ENCODE measurements around the gene SMC6. TPM values are rescaled to one million over a fixed set of nuclear protein-coding genes. Genes with fewer than 3 reads are reported as not detected.

The SMC6 gene
- total RNA-seq, 1 experiment from 2014 or later = 40.3 TPM

- Histone ChIP-seq H3K27ac (ENCODE audit: insufficient read length, low read depth, low read length) (no peak overlapping the region), H3K18ac (ENCODE audit: insufficient read length, low read depth, low read length) (no peak overlapping the region), H3K79me1 (ENCODE audit: insufficient read depth, low read depth, low read length, poor library complexity, severe bottlenecking) (no peaks in the 10 kb centered on the region), H4K8ac (replicated peaks; ENCODE audit: insufficient read length, low read depth, low read length) (no peak overlapping the region), H3T11ph (ENCODE audit: low read length) (no peak overlapping the region), H3K9me3 (ENCODE audit: control insufficient read depth, low read depth, low read length) (no peaks in the 10 kb centered on the region), H2BK12ac (ENCODE audit: insufficient read length, low read depth, low read length) (no peak overlapping the region), H3K27me3 (ENCODE audit: insufficient read depth, low read length) (no peaks in the 10 kb centered on the region), H2BK120ac (ENCODE audit: low read depth, low read length, poor library complexity, severe bottlenecking) (no peak overlapping the region), H3K4me2 (ENCODE audit: insufficient read depth, insufficient read length, low read length) (no peak overlapping the region), H4K91ac (ENCODE audit: insufficient read length, low read depth, low read length) (no peak overlapping the region), H3K9ac (ENCODE audit: extremely low read depth, insufficient read length, low read length) (no peak overlapping the region), H2BK20ac (ENCODE audit: low read depth, low read length, poor library complexity, severe bottlenecking) (no peak overlapping the region), H2AK5ac (ENCODE audit: insufficient read length, low read length) (no peak overlapping the region), H2BK15ac (ENCODE audit: low read depth, low read length) (no peak overlapping the region), H4K20me1 (ENCODE audit: control insufficient read depth, insufficient read depth, insufficient read length) (no peaks in the 10 kb centered on the region), H3K4me1 (ENCODE audit: insufficient read depth, low read length) (no peaks in the 10 kb centered on the region), H3K4ac (ENCODE audit: low read depth, low read length) (no peak overlapping the region), H3K56ac (ENCODE audit: insufficient read length, low read depth, low read length) (no peak overlapping the region), H3K23me2 (ENCODE audit: insufficient read length, low read depth, low read length, poor library complexity, severe bottlenecking) (no peaks in the 10 kb centered on the region), H2BK5ac (ENCODE audit: insufficient read length, low read length) (no peak overlapping the region), H2AFZ (ENCODE audit: low read length) (no peak overlapping the region), H3K14ac (ENCODE audit: insufficient read depth, low read length) (no peak overlapping the region), H4K5ac (ENCODE audit: insufficient read length, low read depth, low read length) (no peak overlapping the region), H3K23ac (ENCODE audit: insufficient read length, low read depth, low read length) (no peak overlapping the region), H3K79me2 (ENCODE audit: insufficient read depth, low read length) (no peaks in the 10 kb centered on the region)
- no CpG with 5 or more reads among the region's 9 CpGs for WGBS (ENCODE audit: extremely low coverage, insufficient read length, low lambda C conversion rate)
- DNase-seq = no peak
- no peak for TF ChIP-seq CTCF (conservative IDR thresholded peaks at IDR 0.05)
- Mint-ChIP-seq H3K9me3 (no peaks in the 10 kb centered on the region), H3K27me3 (ENCODE audit: low read depth) (no peaks in the 10 kb centered on the region), H3K4me1 (no peaks in the 10 kb centered on the region), H3K4me3 (no peak overlapping the region), H3K36me3 (ENCODE audit: insufficient read depth in 1 of 3, low read depth in 3 of 3) (peaks cover 16 to 53% (median 50%) of the 10 kb centered on the region in 3 experiments; a peak in 5 of 7 replicates), H3K27ac (no peak overlapping the region)
Measured at GRCh38 chr2:17710547-17711248, 42.9 kb downstream of the SMC6 start.
